Right lobe of liver (tissue), 6 donors: ENCODE results near the gene SCYGR1. TPM values are rescaled to one million over a fixed set of nuclear protein-coding genes. Genes with fewer than 3 reads are reported as not detected.
"Not testable (repeated sequence)": the region's sequence is repeated elsewhere in the genome, so short reads cannot be mapped to it uniquely, and the experiment has no call there.

ENCODE experiments used
- ATAC-seq, 4 donors: fragments of 200-7000 bp; cut with Tn5 transposase; one replicate each; pipeline ENCODE4 v1.9.1; 2020; ENCODE audit warnings: mild to moderate bottlenecking in 4 of 4, moderate library complexity in 4 of 4
- DNase-seq, 3 donors: peaks; one replicate each; pipeline ENCODE4 v3.0.0-alpha.2; 2020
- H3K27ac ChIP-seq, 3 donors: fragments of 200-600 bp; one replicate each; pipeline ENCODE4 v1.8.0; 2022
- H3K27me3 ChIP-seq, 2 donors: fragments of 200-600 bp; one replicate each; pipeline ENCODE4 v1.8.0; 2022
- H3K36me3 ChIP-seq, 4 donors: fragments of 200-600 bp; sonication (generic) in 1 of 4; one replicate each; pipeline versions ENCODE4 v1.5.1 to v1.8.0; 2017 to 2022; ENCODE audit warnings: control low read depth in 1 of 4
- H3K4me1 ChIP-seq, 4 donors: fragments of 200-600 bp; sonication (generic) in 1 of 4; one replicate each; pipeline versions ENCODE4 v1.5.1 to v1.8.0; 2017 to 2022; ENCODE audit warnings: control low read depth in 1 of 4
- H3K4me3 ChIP-seq, 3 donors: fragments of 200-600 bp; one replicate each; pipeline ENCODE4 v1.8.0; 2022
- H3K9me3 ChIP-seq, 4 donors: fragments of 200-600 bp; sonication (generic) in 1 of 4; one replicate each; pipeline versions ENCODE4 v1.5.1 to v1.8.0; 2017 to 2022; ENCODE audit warnings: control low read depth in 1 of 4
- POLR2A ChIP-seq: fragments of 450-650 bp; IDR thresholded peaks from one replicate; pipeline ENCODE4 v1.6.1; 2017; ENCODE audit warnings: antibody characterized with exemption, mild to moderate bottlenecking
- WGBS: methylation state at CpG from one replicate; pipeline ENCODE4 v1.1.6; 2018; ENCODE audit warnings: low coverage, low lambda C conversion rate; ENCODE audit not compliant: insufficient coverage; ENCODE audit errors: missing lambda C conversion rate; 5-methylcytosine and 5-hydroxymethylcytosine counted together
- intact Hi-C, 2 donors: fragments of 100-400 bp; cut with DNase I; formaldehyde crosslinking; loops; one replicate each; pipeline versions ENCODE4 v1.11.2 to v1.14.1; 2022
- total RNA-seq, 6 experiments: library from RNA; depleted of rRNA in 2 of 6; stranded (reverse); fragments of >200 nt in 2 of 6; fragmentation: NEBNext Ultra II Directional in 3 of 6; extraction: Animal tissue kit (Norgen Biotek cat#: 25700) in 3 of 6; gene quantifications; one replicate each; pipeline versions ENCODE4 v1.1.0 to v1.2.4, GENCODE V29; 2016 to 2023
- TF ChIP-seq, protein P1 (sequence below), 4 donors: fragments of 200-600 bp in 3 of 4; fragments of 450-650 bp in 1 of 4; IDR thresholded peaks; one replicate each; pipeline versions ENCODE4 v1.5.1 to v1.8.0; 2016 to 2022; ENCODE audit warnings: antibody characterized with exemption in 4 of 4, mild to moderate bottlenecking in 2 of 4
- donor health status: DM: no; HTN: yes; CAD: no.
- donor health status: DM: no; HTN: no; CAD: no.
- donor health status: DM: no; HTN: no; CAD: no.
- donor health status: DM: no; HTN: yes; CAD: no.
- donor health status: DM: no; HTN: yes; CAD: no.

Gene SCYGR1
- total RNA-seq, 6 experiments from 2014 or later: not detected

DNA sequence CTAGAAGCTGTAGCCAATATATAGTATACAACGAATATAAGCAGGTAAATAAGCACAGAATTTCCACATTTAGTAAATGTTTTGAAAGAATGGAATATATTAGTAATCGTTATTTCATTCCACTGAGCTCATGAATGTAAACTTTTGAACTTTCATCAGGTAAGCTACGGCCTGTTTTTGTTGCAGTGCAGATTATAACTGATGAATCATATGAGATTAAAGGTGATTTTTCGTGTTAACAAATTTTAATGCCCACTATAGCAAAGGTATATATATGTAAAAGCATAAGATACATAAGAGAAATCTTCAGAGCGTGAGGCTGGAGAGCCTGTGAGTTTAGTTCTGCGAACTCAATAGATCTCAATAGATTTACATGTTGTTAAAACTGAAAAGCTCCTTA is 1.1 kb downstream of the SCYGR1 start:
- Histone ChIP-seq H3K36me3 (no peaks in the 10 kb centered on the region), H3K27ac (no peak overlapping the region), H3K9me3 (no peaks in the 10 kb centered on the region), H3K27me3 (no peaks in the 10 kb centered on the region), H3K4me3 (no peak overlapping the region), H3K4me1 (peaks cover 0 to 2% (median 0%) of the 10 kb centered on the region in 4 donors)
- DNase-seq: no peak
- intact Hi-C loops: no loop called here
- TF ChIP-seq POLR2A: no peak
- TF ChIP-seq, protein P1, sequence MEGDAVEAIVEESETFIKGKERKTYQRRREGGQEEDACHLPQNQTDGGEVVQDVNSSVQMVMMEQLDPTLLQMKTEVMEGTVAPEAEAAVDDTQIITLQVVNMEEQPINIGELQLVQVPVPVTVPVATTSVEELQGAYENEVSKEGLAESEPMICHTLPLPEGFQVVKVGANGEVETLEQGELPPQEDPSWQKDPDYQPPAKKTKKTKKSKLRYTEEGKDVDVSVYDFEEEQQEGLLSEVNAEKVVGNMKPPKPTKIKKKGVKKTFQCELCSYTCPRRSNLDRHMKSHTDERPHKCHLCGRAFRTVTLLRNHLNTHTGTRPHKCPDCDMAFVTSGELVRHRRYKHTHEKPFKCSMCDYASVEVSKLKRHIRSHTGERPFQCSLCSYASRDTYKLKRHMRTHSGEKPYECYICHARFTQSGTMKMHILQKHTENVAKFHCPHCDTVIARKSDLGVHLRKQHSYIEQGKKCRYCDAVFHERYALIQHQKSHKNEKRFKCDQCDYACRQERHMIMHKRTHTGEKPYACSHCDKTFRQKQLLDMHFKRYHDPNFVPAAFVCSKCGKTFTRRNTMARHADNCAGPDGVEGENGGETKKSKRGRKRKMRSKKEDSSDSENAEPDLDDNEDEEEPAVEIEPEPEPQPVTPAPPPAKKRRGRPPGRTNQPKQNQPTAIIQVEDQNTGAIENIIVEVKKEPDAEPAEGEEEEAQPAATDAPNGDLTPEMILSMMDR (IDR thresholded peaks at IDR 0.05): no peak
- 67% methylated on average over 6 of the region's 6 CpGs for WGBS
- ATAC-seq: no peak

GRCh38 chr2:227383686-227384085 is 4.1 kb downstream of the SCYGR1 start:
- Histone ChIP-seq H3K36me3 (no peaks in the 10 kb centered on the region), H3K27ac (no peak overlapping the region), H3K4me1 (peaks cover 0 to 2% (median 0%) of the 10 kb centered on the region in 4 donors), H3K27me3 (no peaks in the 10 kb centered on the region), H3K9me3 (no peaks in the 10 kb centered on the region), H3K4me3 (no peak overlapping the region)
- TF ChIP-seq, protein P1 (IDR thresholded peaks at IDR 0.05): no peak
- no peak for TF ChIP-seq POLR2A
- 55% methylated on average over 3 of the region's 3 CpGs for WGBS
- intact Hi-C loops: no loop called here
- DNase-seq (no peak), ATAC-seq (no peak)

DNA sequence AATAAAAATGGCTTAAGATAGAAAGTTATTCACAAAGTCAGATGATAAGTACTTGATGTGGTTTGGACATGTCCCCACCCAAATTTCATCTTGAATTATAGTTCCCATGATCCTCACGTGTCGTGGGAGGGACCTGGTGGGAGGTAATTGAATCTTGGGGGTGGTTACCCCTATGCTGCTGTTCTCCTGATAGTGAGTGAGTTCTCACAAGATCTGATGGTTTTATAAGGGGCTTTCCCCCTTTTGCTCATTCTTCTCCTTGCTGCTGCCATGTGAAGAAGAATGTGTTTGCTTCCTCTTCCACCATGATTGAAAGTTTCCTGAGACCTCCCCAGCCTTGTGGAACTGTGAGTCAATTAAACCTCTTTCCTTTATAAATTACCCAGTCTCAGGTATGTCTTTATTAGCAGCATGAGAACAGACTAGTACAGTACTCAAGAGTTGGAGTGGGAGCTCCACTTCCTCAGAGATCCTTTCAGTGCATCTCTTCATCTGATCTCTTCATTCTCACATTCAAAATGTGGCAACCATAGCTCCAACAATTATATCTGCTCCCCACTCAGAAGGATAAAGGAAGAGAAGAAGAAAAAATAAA is 5.4 kb downstream of the SCYGR1 start:
- DNase-seq, H3K36me3 ChIP-seq, H3K4me1 ChIP-seq, H3K27ac ChIP-seq, ATAC-seq, H3K4me3 ChIP-seq, H3K27me3 ChIP-seq, intact Hi-C loops, H3K9me3 ChIP-seq: not testable (repeated sequence)
- whole genome bisulfite sequencing: 57% methylated on average over 2 of the region's 2 CpGs

DNA sequence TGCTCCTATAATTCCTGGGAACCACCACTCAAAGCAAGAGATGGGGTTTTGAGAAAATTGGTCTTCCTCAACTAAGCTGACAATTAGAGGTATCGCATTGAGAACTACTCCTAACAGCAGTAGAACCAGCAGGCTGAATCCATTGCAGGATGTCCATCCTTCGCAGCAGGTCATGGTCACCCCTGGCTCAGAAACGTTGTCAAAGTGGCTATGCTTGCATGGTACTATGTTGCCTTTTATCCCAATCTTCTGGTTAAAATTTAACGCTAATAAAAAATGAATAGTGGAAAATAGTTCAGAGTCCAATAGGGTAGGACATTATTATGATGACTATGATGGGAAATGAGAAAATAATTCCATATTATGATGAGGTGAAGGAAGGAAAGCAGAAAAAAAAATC is 8.7 kb downstream of the SCYGR1 start, which contains the start of gene TM4SF20:
Gene TM4SF20 (minus strand): TSS at position 212 of the 400 bp plus-strand sequence. CDS start 38 bp downstream, at position 174.
- Histone ChIP-seq H3K36me3 (no peaks in the 10 kb centered on the region), H3K27ac (no peak within 1 kb of the TSS), H3K9me3 (no peaks in the 10 kb centered on the region), H3K4me3 (no peak within 1 kb of the TSS), H3K4me1 (peaks cover 0 to 2% (median 0%) of the 10 kb centered on the region in 4 donors), H3K27me3 (no peaks in the 10 kb centered on the region)
- DNase-seq (no peak), ATAC-seq (no peak)
- intact Hi-C loops: no loop called here
- TF ChIP-seq POLR2A: no peak
- TF ChIP-seq, protein P1 (IDR thresholded peaks at IDR 0.05): no peak
- 74% methylated on average over 4 of the region's 4 CpGs for WGBS

- 76% methylated on average over 3 of the region's 4 CpGs for WGBS
- Histone ChIP-seq H3K27ac (no peak overlapping the region), H3K27me3 (no peaks in the 10 kb centered on the region), H3K36me3 (no peaks in the 10 kb centered on the region), H3K4me3 (no peak overlapping the region), H3K4me1 (no peaks in the 10 kb centered on the region), H3K9me3 (no peaks in the 10 kb centered on the region)
- intact Hi-C loops: no loop called here
- ATAC-seq (no peak), DNase-seq (no peak)
- TF ChIP-seq, protein P1 (IDR thresholded peaks at IDR 0.05): no peak
- no peak for TF ChIP-seq POLR2A
Measured at GRCh38 chr2:227378371-227378782, 9.4 kb downstream of the SCYGR1 start.
